HCT116 (cell line): ENCODE results near the gene ANGPTL8. TPM values are rescaled to one million over a fixed set of nuclear protein-coding genes. Genes with fewer than 3 reads are reported as not detected.

Experiments
- ATAC-seq: fragments of 200-7000 bp; cut with Tn5 transposase; 2 replicates; pipeline ENCODE4 v1.9.1; 2020; ENCODE audit warnings: mild to moderate bottlenecking, moderate library complexity
- BruUV-seq: library from RNA; stranded (reverse); fragments of 400-500 nt; replicated peaks from 2 replicates; lab custom pipeline; 2021; lab: Mats Ljungman, UMichigan
- CTCF ChIA-PET: fragments of 300-600 bp; sonication (Branson Sonifier 250); formaldehyde crosslinking; loops from one replicate; lab custom pipeline; 2021; ENCODE audit warnings: antibody characterized with exemption; lab: Charles Lee
- POLR2A ChIA-PET: fragments of 300-600, 350-600 bp; sonication (Branson Sonifier 250); formaldehyde crosslinking; loops from one replicate; lab custom pipeline; 2021; ENCODE audit warnings: antibody characterized with exemption; lab: Charles Lee
- RAD21 ChIA-PET, 2 experiments: fragments of 300-600 bp; sonication (Branson Sonifier 250); formaldehyde crosslinking; loops; one replicate each; lab custom pipeline; 2023; ENCODE audit warnings: low total read pairs in 2 of 2; ENCODE audit not compliant: uncharacterized antibody in 2 of 2, unreplicated experiment in 2 of 2, low non-redundant PET in 1 of 2; lab: Charles Lee
- DNase-seq: peaks from one replicate; pipeline ENCODE4 v3.0.0-alpha.2; 2010; ENCODE audit warnings: low read depth, low spot score
- H2AFZ ChIP-seq: fragments of 200-600 bp; shearing (Covaris generic), sonication (generic); 2 replicates; pipeline ENCODE4 v1.6.1; 2017; ENCODE audit warnings: low read depth, mixed run types, mixed read lengths, antibody characterized with exemption, low read length; ENCODE audit not compliant: poor library complexity, severe bottlenecking
- H3K27ac ChIP-seq: 2 replicates; pipeline ENCODE4 v1.5.1; 2012; ENCODE audit warnings: low read depth, low read length
- H3K27me3 ChIP-seq: fragments of 200-600 bp; sonication (generic); 2 replicates; pipeline ENCODE4 v1.6.1; 2016; ENCODE audit warnings: mixed run types, low read length, mixed read lengths; ENCODE audit not compliant: insufficient read depth
- H3K36me3 ChIP-seq, 2 experiments: fragments of 200-500 bp in 1 of 2; fragments of 200-600 bp in 1 of 2; sonication (Bioruptor generic) in 1 of 2; sonication (generic) in 1 of 2; 2 replicates each; pipeline versions ENCODE4 v1.5.1 to v1.6.1; 2014 to 2016; ENCODE audit warnings: low read length in 2 of 2, inconsistent platforms in 1 of 2, mixed read lengths in 1 of 2, mixed run types in 1 of 2; ENCODE audit not compliant: insufficient read depth in 2 of 2, control insufficient read depth in 1 of 2
- H3K4me1 ChIP-seq, 2 experiments: fragments of 200-600 bp in 1 of 2; sonication (generic) in 1 of 2; 2 replicates each; pipeline versions ENCODE4 v1.5.1 to v1.6.1; 2012 to 2017; ENCODE audit warnings: low read length in 2 of 2, inconsistent platforms in 1 of 2, mild to moderate bottlenecking in 1 of 2, mixed read lengths in 1 of 2, mixed run types in 1 of 2, moderate library complexity in 1 of 2; ENCODE audit not compliant: insufficient read depth in 2 of 2, control insufficient read depth in 1 of 2
- H3K4me2 ChIP-seq: fragments of 200-600 bp; sonication (generic); 2 replicates; pipeline ENCODE4 v1.6.1; 2017; ENCODE audit warnings: mixed run types, low read length, mixed read lengths
- H3K4me3 ChIP-seq, 2 experiments: fragments of 200-600 bp in 1 of 2; sonication (generic) in 1 of 2; replicated peaks in 1 of 2; 2 replicates each; pipeline ENCODE4 v1.5.1; 2011 to 2016; ENCODE audit warnings: low read length in 2 of 2, control low read depth in 1 of 2, low read depth in 1 of 2, mild to moderate bottlenecking in 1 of 2, mixed read lengths in 1 of 2, mixed run types in 1 of 2
- H3K79me2 ChIP-seq: fragments of 200-600 bp; sonication (generic); 2 replicates; pipeline ENCODE4 v1.6.1; 2017; ENCODE audit warnings: mild to moderate bottlenecking, mixed run types, low read length, moderate library complexity, mixed read lengths; ENCODE audit not compliant: insufficient read depth
- H3K9ac ChIP-seq: fragments of 200-600 bp; sonication (generic); 2 replicates; pipeline ENCODE4 v1.6.1; 2016; ENCODE audit warnings: low read length, mixed read lengths
- H3K9me2 ChIP-seq: fragments of 200-600 bp; sonication (generic), shearing (Covaris generic); 2 replicates; pipeline ENCODE4 v1.6.1; 2017; ENCODE audit warnings: mixed run types, mild to moderate bottlenecking, moderate library complexity; ENCODE audit not compliant: insufficient read depth
- H3K9me3 ChIP-seq, 2 experiments: fragments of 200-500 bp in 1 of 2; fragments of 200-600 bp in 1 of 2; sonication (Bioruptor generic) in 1 of 2; sonication (generic) in 1 of 2; 2 replicates each; pipeline ENCODE4 v1.6.1; 2014 to 2017; ENCODE audit warnings: low read length in 2 of 2, mixed read lengths in 2 of 2, inconsistent platforms in 1 of 2, low read depth in 1 of 2, mild to moderate bottlenecking in 1 of 2, mixed run types in 1 of 2, moderate library complexity in 1 of 2; ENCODE audit not compliant: control insufficient read depth in 1 of 2, insufficient read depth in 1 of 2
- H4K20me1 ChIP-seq: fragments of 200-600 bp; sonication (generic), shearing (Covaris generic); 2 replicates; pipeline ENCODE4 v1.6.1; 2017; ENCODE audit warnings: mixed run types, mild to moderate bottlenecking, moderate library complexity; ENCODE audit not compliant: insufficient read depth
- CBX3 ChIP-seq: IDR thresholded peaks from 2 replicates; pipeline ENCODE4 v1.6.1; 2012; ENCODE audit warnings: low read depth
- CTCF ChIP-seq, 3 experiments: fragments of 200-600 bp in 1 of 3; sonication (generic) in 1 of 3; IDR thresholded peaks in 2 of 3; conservative IDR thresholded peaks in 1 of 3; 2 replicates each; pipeline ENCODE4 v1.5.1; 2012 to 2017; ENCODE audit warnings: low read depth in 2 of 3, low read length in 2 of 3, antibody characterized with exemption in 1 of 3, borderline replicate concordance in 1 of 3, control low read depth in 1 of 3, mild to moderate bottlenecking in 1 of 3, mixed read lengths in 1 of 3, mixed run types in 1 of 3, moderate library complexity in 1 of 3; ENCODE audit not compliant: insufficient read depth in 1 of 3
- EGR1 ChIP-seq: IDR thresholded peaks from 2 replicates; pipeline ENCODE4 v1.6.1; 2012; ENCODE audit warnings: low read depth
- EZH2 ChIP-seq: fragments of 200-600 bp; sonication (generic); IDR thresholded peaks from 2 replicates; pipeline ENCODE4 v1.6.1; 2017; ENCODE audit warnings: antibody characterized with exemption, mixed run types
- EZH2phosphoT487 ChIP-seq: fragments of 200-600 bp; IDR thresholded peaks from 2 replicates; pipeline ENCODE4 v1.6.1; 2018; ENCODE audit warnings: antibody characterized with exemption, borderline replicate concordance
- FOSL1 ChIP-seq: IDR thresholded peaks from 2 replicates; pipeline ENCODE4 v1.6.1; 2012; ENCODE audit warnings: low read depth
- JUND ChIP-seq: IDR thresholded peaks from 2 replicates; pipeline ENCODE4 v1.6.1; 2012
- POLR2AphosphoS5 ChIP-seq: IDR thresholded peaks from 2 replicates; pipeline ENCODE4 v1.6.1; 2011; ENCODE audit warnings: mild to moderate bottlenecking, low read depth, low read length, moderate library complexity
- RAD21 ChIP-seq: IDR thresholded peaks from 2 replicates; pipeline ENCODE4 v1.6.1; 2012; ENCODE audit warnings: low read depth, mild to moderate bottlenecking
- REST ChIP-seq: IDR thresholded peaks from 2 replicates; pipeline ENCODE4 v1.6.1; 2012; ENCODE audit warnings: low read depth
- SP1 ChIP-seq: IDR thresholded peaks from 2 replicates; pipeline ENCODE4 v1.6.1; 2012; ENCODE audit warnings: low read depth
- SRF ChIP-seq: IDR thresholded peaks from 2 replicates; pipeline ENCODE4 v1.6.1; 2012; ENCODE audit warnings: low read depth
- ZNF274 ChIP-seq: fragments of 200-500 bp; sonication (Bioruptor generic); IDR thresholded peaks from 2 replicates; pipeline ENCODE4 v1.6.1; 2014; ENCODE audit warnings: mild to moderate bottlenecking, low read depth, low read length, inconsistent platforms
- intact Hi-C: fragments of 100-400 bp; cut with micrococcal nuclease; formaldehyde crosslinking; loops from 2 replicates; pipeline ENCODE4 v1.10.0; 2022
- total RNA-seq: library from RNA; stranded (reverse); gene quantifications from one replicate; pipeline ENCODE4 v1.2.1, GENCODE V29; 2021; ENCODE audit not compliant: unreplicated experiment
- TF ChIP-seq, protein P1 (sequence below): IDR thresholded peaks from 2 replicates; pipeline ENCODE4 v1.6.1; 2011; ENCODE audit warnings: mild to moderate bottlenecking, low read length, moderate library complexity; ENCODE audit not compliant: insufficient replicate concordance; ENCODE audit errors: extremely low read depth

The ANGPTL8 gene
- total RNA-seq, 1 experiment from 2014 or later = not detected

DNA sequence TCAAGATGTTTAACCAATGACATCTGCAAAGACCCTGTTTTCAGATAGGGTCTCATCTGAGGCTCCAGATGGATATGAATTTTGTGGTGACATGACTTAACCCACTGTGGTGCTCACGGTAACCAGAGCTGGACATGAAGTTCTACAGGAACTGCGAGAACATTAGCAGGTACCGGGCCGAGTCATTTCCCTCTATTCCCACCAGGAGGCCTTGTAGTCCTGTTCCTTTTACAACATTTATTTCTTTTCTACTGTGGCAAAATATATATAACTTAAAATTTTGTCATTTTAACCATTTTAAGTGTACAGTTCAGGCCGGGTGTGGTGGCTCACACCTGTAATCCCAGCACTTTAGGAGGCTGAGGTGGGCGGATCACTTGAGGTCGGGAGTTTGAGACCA is 48.9 kb downstream of the ANGPTL8 start:
- Histone ChIP-seq H3K9me2 (no peaks in the 10 kb centered on the region), H3K27me3 (no peaks in the 10 kb centered on the region), H3K4me1 (peaks cover 3% of the 10 kb centered on the region in 2 experiments)
- POLR2A ChIA-PET = no interaction called here
- no TSS peak for BruUV-seq
- CTCF ChIA-PET = no interaction called here
- TF ChIP-seq CBX3 (no peak), CTCF (IDR thresholded peaks at IDR 0.05 in 2 of 3, conservative IDR thresholded peaks at IDR 0.05 in 1 of 3; ENCODE audit: borderline replicate concordance in 1 of 3, insufficient read depth in 1 of 3, low read depth in 2 of 3, low read length in 2 of 3) (peak; percentile 25 to 52 (median 50); a peak in 5 of 6 replicates), SRF (no peak), RAD21 (peak; percentile 57)
- TF ChIP-seq, all 23 proteins: peak for 2
- Histone ChIP-seq H3K9ac (no peak overlapping the region), H4K20me1 (no peaks in the 10 kb centered on the region), H3K4me3 (no peak overlapping the region), H3K9me3 (no peaks in the 10 kb centered on the region), H3K79me2 (no peaks in the 10 kb centered on the region), H2AFZ (peak overlapping the region; percentile 3), H3K36me3 (no peaks in the 10 kb centered on the region), H3K27ac (no peak overlapping the region), H3K4me2 (no peak overlapping the region)
- RAD21 ChIA-PET = interaction anchor here in 1 of 2 experiments (0.5 kb wide), 1 partner anchor 56 kb away, joined by 3 read pairs; no protein-coding TSS in a partner anchor
- intact Hi-C loops = no loop called here
- no peak for DNase-seq
- ATAC-seq = peak; percentile 72

DNA sequence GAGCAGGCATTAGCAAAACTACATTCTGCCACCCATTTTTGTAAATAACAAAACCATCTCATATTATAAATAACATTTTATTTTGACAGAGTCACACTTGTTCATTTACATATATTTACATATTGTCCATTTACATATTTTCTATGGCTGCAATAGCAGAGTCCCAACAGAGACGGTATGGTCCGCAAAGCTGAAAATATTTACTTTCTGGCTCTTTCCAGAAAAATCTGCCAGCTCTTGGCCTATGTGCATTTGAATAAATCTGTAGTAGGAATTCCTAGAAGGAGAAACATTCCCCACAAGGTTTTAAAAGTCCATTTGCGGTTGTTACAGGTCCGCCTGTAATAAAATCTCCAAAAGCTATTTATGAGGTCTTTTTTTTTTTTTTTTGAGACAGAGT is 50.8 kb downstream of the ANGPTL8 start:
- ChIA-PET RAD21 (no interaction called here), POLR2A (interaction anchor here (0.6 kb wide), 1 partner anchor 283 kb away, joined by 3 read pairs; no protein-coding TSS in a partner anchor), CTCF (no interaction called here)
- Histone ChIP-seq H3K27ac (no peak overlapping the region), H3K4me1 (peaks cover 9 to 15% of the 10 kb centered on the region in 2 experiments), H3K9me2 (no peaks in the 10 kb centered on the region), H3K4me3 (no peak overlapping the region), H3K9me3 (no peaks in the 10 kb centered on the region), H3K4me2 (no peak overlapping the region), H3K9ac (no peak overlapping the region), H3K79me2 (no peaks in the 10 kb centered on the region), H2AFZ (no peak overlapping the region), H3K36me3 (no peaks in the 10 kb centered on the region), H4K20me1 (no peaks in the 10 kb centered on the region), H3K27me3 (no peaks in the 10 kb centered on the region)
- no peak for ATAC-seq
- BruUV-seq = no TSS peak
- DNase-seq = no peak
- intact Hi-C loops = loop anchor here (5.0 kb wide), 2 partner anchors 92 to 147 kb away; partner anchors contain the start of genes EPOR, ODAD3 and PRKCSH
- TF ChIP-seq FOSL1 (no peak), EZH2phosphoT487 (no peak), EZH2 (no peak), EGR1 (no peak), ZNF274 (no peak), JUND (no peak), POLR2AphosphoS5 (no peak), REST (no peak), SP1 (no peak)
- TF ChIP-seq, protein P1, sequence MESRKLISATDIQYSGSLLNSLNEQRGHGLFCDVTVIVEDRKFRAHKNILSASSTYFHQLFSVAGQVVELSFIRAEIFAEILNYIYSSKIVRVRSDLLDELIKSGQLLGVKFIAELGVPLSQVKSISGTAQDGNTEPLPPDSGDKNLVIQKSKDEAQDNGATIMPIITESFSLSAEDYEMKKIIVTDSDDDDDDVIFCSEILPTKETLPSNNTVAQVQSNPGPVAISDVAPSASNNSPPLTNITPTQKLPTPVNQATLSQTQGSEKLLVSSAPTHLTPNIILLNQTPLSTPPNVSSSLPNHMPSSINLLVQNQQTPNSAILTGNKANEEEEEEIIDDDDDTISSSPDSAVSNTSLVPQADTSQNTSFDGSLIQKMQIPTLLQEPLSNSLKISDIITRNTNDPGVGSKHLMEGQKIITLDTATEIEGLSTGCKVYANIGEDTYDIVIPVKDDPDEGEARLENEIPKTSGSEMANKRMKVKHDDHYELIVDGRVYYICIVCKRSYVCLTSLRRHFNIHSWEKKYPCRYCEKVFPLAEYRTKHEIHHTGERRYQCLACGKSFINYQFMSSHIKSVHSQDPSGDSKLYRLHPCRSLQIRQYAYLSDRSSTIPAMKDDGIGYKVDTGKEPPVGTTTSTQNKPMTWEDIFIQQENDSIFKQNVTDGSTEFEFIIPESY = no peak
